Fibroblast of peridontal ligament (primary cell): Measurements from ENCODE around the gene TGFB1.
"Not testable (repeated sequence)": the region's sequence is repeated elsewhere in the genome, so short reads cannot be mapped to it uniquely, and the experiment has no call there.

Source experiments
- DNase-seq: peaks from one replicate; pipeline ENCODE4 v3.0.0-alpha.2; 2010; ENCODE audit errors: extremely low read depth

Gene TGFB1

DNA sequence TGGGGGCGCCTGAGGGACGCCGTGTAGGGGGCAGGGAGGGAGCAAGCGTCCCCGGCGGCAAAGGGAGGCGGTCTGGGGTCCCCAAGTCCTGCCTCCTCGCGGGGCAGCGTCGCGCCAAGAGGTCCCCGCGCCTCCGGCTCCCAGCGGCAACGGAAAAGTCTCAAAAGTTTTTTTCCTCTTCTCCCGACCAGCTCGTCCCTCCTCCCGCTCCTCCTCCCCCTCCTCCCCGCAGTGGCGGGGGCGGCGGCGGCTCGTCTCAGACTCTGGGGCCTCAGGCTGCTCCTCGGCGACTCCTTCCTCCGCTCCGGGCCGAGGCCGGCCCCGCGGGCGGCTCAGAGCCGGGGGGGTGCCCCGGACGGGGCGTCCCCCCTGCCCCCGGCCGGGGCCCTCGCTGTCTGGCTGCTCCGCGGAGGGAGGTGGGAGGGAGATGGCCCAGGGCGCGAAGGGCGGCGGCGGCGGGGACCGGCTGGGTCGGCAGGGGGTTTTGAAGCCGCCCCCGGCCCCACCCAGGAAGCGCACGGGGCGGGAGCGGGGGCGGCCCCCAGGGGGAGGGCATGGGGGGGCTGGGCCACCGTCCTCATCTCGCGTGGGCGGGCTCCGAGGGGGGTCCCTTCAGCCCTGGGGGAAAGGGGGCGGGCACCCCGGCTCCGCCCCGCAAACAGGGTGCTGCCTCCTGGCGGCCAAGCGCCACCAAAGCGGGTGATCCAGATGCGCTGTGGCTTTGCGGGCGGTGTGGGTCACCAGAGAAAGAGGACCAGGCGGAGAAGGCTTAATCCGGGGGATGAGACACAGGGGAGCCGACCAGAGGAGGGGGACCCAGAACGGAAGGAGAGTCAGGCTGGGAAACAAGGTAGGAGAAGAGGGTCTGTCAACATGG lies at the start of gene TGFB1:
Gene TGFB1 (minus strand): TSS at position 457 of the 877 bp plus-strand sequence. CDS start 878 bp downstream, outside the sequence.
- DNase-seq = peak; percentile 79

GRCh38 chr19:41402010-41402409 lies 48.3 kb upstream of the TGFB1 start:
- DNase-seq = no peak

DNA sequence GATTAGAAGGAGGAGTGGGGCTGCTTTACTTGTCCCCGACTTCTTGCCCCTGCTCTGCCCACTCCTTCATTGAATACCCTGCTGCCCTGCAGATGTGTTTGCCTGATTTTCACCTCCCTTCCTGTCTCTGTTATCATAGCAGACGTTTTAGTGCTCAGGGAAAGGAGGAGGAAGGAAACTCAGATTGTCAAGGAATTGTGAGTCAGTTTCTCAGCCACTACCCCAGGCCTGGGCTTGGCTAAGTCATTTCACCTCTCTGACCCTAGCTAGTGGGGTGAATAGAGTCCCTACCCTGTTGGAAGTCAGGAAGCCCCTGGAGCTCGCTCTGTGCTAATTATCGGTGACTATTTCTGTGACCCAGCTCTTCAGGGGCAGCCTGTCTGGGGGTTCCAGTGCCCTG lies 47.8 kb upstream of the TGFB1 start:
- no peak for DNase-seq

DNA sequence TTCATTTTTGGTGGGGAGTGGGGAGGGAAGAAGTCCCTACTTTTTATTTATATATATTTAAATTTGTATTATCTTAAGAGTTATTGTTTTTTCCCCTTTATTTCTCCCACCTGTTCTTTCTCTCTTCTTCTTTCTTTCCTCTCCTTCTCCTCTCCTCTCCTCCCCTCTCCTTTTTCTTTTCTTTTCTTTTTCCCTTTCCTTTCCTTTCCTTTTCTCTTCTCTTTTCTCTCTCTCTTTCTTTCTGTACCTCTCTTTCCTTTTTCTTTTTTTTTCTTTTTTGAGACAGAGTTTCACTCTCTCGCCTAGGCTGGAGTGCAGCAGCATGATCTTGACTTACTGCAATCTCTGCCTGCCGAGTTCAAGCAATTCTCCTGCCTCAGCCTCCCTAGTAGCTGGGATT lies 45.8 kb upstream of the TGFB1 start:
- DNase-seq = no peak

GRCh38 chr19:41399091-41399490 lies 45.4 kb upstream of the TGFB1 start:
- no peak for DNase-seq

DNA sequence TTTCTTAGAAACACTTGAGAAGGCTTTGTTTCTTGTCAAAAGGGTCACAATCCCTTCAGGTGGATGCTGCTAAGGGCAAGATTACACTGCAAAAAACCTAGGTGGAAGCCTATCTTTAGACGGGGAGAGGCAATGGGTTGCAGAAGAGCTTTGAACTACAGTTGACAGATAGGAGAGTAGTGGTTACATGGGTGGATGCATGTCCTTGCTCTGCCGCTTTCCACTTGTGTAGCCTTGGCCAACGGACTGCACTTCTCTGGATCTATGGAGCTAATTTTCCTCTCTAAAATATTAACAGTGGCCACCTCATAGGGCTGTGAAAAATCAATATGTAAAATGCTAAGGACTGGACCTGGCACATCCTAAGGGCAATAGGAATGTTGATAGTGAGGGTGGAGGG lies 44.9 kb upstream of the TGFB1 start:
- no peak for DNase-seq

GRCh38 chr19:41398050-41398418 lies 44.3 kb upstream of the TGFB1 start:
- DNase-seq = no peak

- peak; percentile 100 for DNase-seq
Observed at GRCh38 chr19:41397086-41398049, 43.6 kb upstream of the TGFB1 start, which contains the start of the genes BCKDHA and EXOSC5. Gene BCKDHA (plus strand): TSS chr19:41397818. CDS start chr19:41397828, 10 bp downstream. Gene EXOSC5 (minus strand): TSS chr19:41397359. CDS start chr19:41397328, 31 bp downstream.

GRCh38 chr19:41395355-41395754 lies 41.6 kb upstream of the TGFB1 start:
- no peak for DNase-seq

DNA sequence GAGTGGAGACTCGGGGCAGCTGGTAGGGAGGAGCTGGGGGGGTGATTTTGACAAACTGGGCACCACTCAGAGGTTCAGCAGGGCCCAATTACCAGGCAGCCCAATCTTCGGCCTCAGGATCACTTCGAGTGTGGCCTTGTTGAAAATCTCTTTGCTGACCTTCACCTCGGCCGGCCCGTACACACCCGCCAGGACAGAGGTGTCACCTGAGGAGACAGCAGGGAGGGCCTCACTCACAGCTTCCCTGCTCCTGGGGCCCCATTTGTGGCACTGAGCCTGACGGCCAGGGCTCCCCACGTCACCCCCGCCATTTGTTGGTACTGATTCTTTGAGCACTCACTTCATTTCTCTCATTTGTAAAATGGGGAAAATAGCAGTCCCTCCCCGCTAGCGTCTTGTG lies 39.1 kb upstream of the TGFB1 start:
- no peak for DNase-seq

GRCh38 chr19:41391618-41392017 lies 37.9 kb upstream of the TGFB1 start:
- DNase-seq = no peak

DNA sequence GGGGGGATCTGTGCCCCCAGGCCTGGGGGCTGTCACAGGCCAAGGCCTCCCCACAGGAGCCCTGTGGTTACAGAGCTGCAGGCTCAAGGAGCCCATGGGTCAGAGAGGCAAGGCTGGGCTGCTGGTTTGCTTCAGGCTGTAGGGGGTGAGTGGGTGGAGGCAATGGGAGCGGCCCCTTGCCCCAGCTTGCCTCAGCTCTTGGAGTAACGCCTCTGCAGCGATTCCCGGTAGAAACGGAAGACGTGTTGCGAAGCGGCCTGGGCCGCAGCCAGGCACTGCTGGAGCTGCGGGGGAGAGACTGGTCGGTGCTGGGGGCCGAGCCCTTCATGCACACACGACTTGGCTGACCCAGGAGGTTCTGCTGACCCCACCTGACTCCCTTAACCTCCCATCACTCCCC lies 32.7 kb upstream of the TGFB1 start:
- DNase-seq = no peak

GRCh38 chr19:41384351-41384750 lies 30.6 kb upstream of the TGFB1 start:
- no peak for DNase-seq

- not testable (repeated sequence) for DNase-seq
Observed at GRCh38 chr19:41381536-41381935, 27.8 kb upstream of the TGFB1 start.

- no peak for DNase-seq
Observed at GRCh38 chr19:41377977-41378709, 24.4 kb upstream of the TGFB1 start.

GRCh38 chr19:41376998-41377365 lies 23.3 kb upstream of the TGFB1 start:
- no peak for DNase-seq

DNA sequence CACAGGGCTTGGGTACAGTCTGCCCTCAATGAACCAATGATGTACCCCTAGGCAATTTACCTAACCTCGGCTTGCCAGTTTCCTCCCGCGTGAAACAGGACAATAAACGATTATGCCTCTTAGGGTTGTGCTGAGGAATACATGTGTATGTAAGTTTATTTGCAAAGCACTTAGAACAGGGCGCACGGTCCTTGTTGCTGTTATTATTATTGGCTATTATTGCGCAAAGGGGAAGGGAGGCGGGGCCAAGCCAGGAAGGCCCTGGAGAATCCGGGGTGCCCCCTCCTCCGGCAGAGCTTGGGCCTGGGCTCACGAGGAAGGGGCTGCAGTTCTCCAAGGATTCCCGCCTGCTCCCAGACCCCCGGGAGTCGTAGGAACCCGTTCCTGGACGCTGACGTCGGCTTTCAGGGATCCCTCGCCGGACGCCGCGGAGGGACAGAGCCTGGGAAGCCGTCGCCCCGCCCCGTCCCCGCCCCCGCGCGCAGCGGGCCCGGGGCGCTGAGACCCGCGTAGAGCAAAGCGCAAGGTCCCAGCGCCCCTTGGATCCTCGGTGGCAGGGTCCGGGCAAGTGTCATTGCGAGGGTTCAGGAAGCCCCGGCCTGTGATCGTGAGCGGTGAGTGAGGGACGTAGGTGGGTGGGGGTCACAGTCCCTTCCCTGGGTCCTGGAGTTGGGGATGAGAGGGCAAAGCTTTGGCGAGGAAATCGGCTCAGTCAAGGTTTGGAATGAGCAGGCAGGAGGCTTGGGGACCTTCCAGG lies 22.7 kb upstream of the TGFB1 start, which contains the start of gene TMEM91:
Gene TMEM91 (plus strand): TSS at position 293 of the 757 bp plus-strand sequence. CDS start 1,777 bp downstream, outside the sequence.
- no peak for DNase-seq

DNA sequence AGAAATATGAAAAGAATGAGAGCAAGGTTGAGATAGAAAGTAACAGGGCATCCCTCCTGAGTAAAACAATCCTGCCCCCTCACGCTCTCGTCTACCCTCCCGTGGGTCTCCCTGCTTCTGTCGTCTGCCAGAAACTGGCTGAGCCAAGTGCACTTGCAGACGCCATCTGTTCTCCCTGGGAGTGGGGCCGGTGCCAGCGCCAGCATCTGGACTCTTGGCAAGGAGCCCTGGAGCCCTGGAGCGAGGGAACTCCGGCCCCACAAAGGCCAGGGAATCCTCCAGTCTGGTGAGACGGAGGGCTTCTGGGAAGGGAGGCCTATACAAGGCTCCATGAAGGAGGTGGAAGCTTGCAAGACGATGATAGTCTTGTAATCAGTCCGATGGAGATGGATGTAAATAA lies 20.3 kb upstream of the TGFB1 start:
- peak; percentile 91 for DNase-seq

DNA sequence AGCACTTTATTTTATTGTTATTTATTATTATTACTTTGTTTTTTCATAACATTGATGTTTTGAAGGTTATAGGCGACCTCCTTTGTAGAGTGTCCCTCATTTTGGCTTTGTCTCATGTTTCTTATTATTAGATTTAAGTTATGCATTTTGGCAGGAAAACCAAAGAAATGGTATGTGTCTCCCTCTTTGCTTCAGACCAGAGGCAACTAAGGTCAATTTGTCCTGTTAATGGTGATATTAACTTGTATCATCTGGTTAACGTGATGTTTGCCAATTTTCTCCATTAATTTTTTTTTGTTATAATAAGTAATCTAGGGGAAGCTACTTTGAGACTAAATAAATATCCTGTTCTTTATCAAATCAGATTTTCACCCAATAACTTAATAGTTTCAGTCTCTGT lies 18.8 kb upstream of the TGFB1 start:
- no peak for DNase-seq

DNA sequence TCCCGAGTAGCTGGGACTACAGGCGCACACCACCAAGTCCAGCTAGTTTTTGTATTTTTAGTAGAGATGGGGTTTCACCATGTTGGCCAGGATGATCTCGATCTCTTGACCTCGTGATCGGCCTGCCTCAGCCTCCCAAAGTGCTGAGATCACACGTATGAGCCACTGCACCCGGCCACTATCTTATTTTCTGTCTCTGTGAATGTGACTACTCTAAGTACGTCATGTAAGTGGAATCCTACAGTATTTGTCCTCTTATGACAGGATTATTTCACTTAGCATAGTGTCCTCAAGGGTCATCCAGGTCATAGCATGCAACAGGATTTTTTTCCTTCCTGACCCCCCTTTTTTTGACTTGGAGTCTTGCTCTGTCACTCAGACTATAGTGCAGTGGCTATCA lies 17.8 kb upstream of the TGFB1 start:
- DNase-seq = no peak

DNA sequence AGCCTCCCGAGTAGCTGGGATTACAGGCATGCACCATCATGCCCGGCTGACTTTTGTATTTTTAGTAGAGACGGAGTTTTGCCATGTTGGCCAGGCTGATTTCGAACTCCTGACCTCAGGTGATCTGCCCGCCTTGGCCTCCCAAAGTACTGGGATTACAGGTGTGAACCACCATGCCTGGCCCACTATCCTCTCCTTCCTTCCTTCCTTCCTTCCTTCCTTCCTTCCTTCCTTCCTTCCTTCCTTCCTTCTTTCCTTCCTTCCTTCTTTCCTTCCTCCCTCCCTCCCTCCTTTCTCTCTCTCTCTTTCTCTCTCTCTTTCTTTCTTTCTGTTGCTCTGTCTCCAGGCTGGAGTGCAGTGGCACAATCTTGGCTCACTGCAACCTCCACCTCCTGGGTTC lies 17.4 kb upstream of the TGFB1 start:
- DNase-seq = not testable (repeated sequence)
